Endothelial cell of hepatic sinusoid (primary cell): Measurements from ENCODE around the gene TRMU.

Source experiments
- in situ Hi-C: cut with HindIII; loops from 2 replicates; pipeline ENCODE4 v1.10.0; 2017; ENCODE audit warnings: low sequenced_read_pairs

TRMU gene

DNA sequence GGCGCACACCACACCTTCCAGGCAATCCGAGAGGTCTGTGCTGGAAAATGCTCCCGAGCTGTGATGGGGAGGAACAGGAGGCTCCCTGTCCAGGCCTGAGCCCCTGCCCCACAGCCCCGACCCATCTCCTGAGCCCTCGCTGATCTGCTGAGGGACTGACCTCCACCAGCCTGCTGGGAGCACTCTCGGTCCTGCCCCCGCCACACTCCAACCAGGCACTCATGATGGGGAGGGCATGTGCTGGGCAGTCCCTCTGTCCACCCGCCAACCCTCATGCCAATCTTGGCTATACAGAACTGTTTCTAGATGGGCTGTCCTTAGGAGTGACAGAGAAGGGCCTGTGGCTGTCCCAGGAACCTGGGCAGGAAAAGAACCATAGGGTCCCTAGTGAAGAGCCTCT is 70.8 kb downstream of the TRMU start:
- in situ Hi-C loops: no loop called here

DNA sequence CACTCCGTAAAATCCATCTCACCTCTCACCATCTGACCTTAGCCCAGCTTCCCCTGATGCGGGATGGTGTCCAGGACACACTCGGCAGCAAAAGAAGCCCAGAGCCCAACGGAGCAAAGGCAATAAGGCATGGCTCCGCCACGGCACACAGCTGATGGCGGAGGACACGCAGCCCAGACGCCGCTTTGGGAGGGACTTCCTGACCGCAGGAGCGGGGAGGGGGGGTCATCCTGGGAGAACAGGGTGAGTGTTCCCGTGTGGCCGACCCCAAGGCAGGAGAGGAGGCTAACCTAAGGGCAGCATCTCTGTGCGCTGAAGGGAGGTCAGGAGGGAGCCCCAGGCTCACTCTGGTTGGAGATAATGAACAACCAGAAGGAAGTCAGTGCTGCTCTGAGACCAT is 71.3 kb downstream of the TRMU start:
- in situ Hi-C loops: no loop called here
